Gastrocnemius medialis (tissue), 4 donors: ENCODE data around the gene TPO.

Experiments used
- CTCF ChIP-seq, 5 experiments: fragments of 450-650 bp in 3 of 5; fragments of 200-600 bp in 2 of 5; sonication (generic) in 2 of 5; IDR thresholded peaks in 4 of 5; conservative IDR thresholded peaks in 1 of 5; 1 replicate in 4 of 5; 2 replicates in 1 of 5; pipeline ENCODE4 v1.5.1; 2016 to 2019; ENCODE audit warnings: antibody characterized with exemption in 5 of 5, mild to moderate bottlenecking in 3 of 5, moderate library complexity in 3 of 5
- POLR2A ChIP-seq, 2 donors: fragments of 450-650 bp; IDR thresholded peaks; one replicate each; pipeline ENCODE4 v1.6.1; 2017; ENCODE audit warnings: antibody characterized with exemption in 2 of 2, mild to moderate bottlenecking in 2 of 2, moderate library complexity in 2 of 2

DNA sequence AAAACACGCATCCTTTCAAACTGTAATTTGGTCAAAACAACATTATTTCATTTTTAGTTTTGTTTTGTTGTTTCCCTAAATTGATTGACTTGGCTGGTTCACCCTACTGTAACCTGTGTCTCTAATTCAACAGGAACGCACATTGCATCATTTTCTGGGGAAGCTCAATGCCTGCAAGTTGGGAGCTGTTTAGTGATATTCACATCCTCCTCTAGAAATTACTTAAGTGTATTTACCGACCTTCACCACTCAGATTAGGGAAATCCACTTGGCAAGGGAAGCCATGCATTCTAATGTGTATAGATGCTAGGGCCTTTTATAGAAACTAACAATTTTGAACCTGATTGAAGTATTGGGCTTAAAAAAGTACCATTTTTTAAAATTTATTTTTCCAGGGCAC is 7.3 kb upstream of the TPO start:
- TF ChIP-seq CTCF (IDR thresholded peaks at IDR 0.05 in 4 of 5, conservative IDR thresholded peaks at IDR 0.05 in 1 of 5) (no peak), POLR2A (IDR thresholded peaks at IDR 0.05) (no peak)
